GM23338 (cell line): Measurements from ENCODE around the gene SAMHD1. TPM values are rescaled to one million over a fixed set of nuclear protein-coding genes. Genes with fewer than 3 reads are reported as not detected.
"Not testable (repeated sequence)": the region's sequence is repeated elsewhere in the genome, so short reads cannot be mapped to it uniquely, and the experiment has no call there.

Experiments used
- ATAC-seq: fragments of 200-7000 bp; cut with Tn5 transposase; 3 replicates; pipeline ENCODE4 v1.9.1; 2020
- DNase-seq: peaks from one replicate; pipeline ENCODE4 v3.0.0-alpha.2; 2015; ENCODE audit warnings: low spot score
- H2AFZ ChIP-seq: fragments of 200-600 bp; sonication (generic); 2 replicates; pipeline ENCODE4 v1.8.0; 2016; ENCODE audit warnings: antibody characterized with exemption, mild to moderate bottlenecking, moderate library complexity
- H3F3A ChIP-seq: fragments of 200-600 bp; sonication (generic); replicated peaks from 2 replicates; pipeline ENCODE4 v1.8.0; 2017; ENCODE audit warnings: antibody characterized with exemption, mixed run types, low read depth
- H3K27ac ChIP-seq: fragments of 200-600 bp; sonication (generic); 2 replicates; pipeline ENCODE4 v1.6.1; 2016; ENCODE audit warnings: low read depth
- H3K27me3 ChIP-seq: fragments of 200-600 bp; sonication (generic); 2 replicates; pipeline ENCODE4 v1.8.0; 2016; ENCODE audit warnings: mild to moderate bottlenecking, mixed run types, moderate library complexity; ENCODE audit not compliant: insufficient read depth
- H3K36me3 ChIP-seq: fragments of 200-600 bp; sonication (generic); 2 replicates; pipeline ENCODE4 v1.8.0; 2016; ENCODE audit warnings: mild to moderate bottlenecking; ENCODE audit not compliant: insufficient read depth
- H3K4me1 ChIP-seq: fragments of 200-600 bp; sonication (generic); 2 replicates; pipeline ENCODE4 v1.8.0; 2016; ENCODE audit warnings: mild to moderate bottlenecking, moderate library complexity; ENCODE audit not compliant: insufficient read depth
- H3K4me2 ChIP-seq: fragments of 200-600 bp; sonication (generic); 2 replicates; pipeline ENCODE4 v1.7.1; 2017; ENCODE audit warnings: mixed run types
- H3K4me3 ChIP-seq: fragments of 200-600 bp; sonication (generic); 2 replicates; pipeline ENCODE4 v1.6.1; 2016; ENCODE audit warnings: mixed run types
- H3K79me2 ChIP-seq: fragments of 200-600 bp; sonication (generic); replicated peaks from 2 replicates; pipeline ENCODE4 v1.8.0; 2017; ENCODE audit warnings: mild to moderate bottlenecking; ENCODE audit not compliant: insufficient read depth
- H3K9me2 ChIP-seq: fragments of 200-600 bp; sonication (generic); 2 replicates; pipeline ENCODE4 v1.8.0; 2017; ENCODE audit not compliant: insufficient read depth
- H4K20me1 ChIP-seq: fragments of 200-600 bp; sonication (generic); replicated peaks from 2 replicates; pipeline ENCODE4 v1.8.0; 2017; ENCODE audit warnings: mild to moderate bottlenecking; ENCODE audit not compliant: insufficient read depth
- H3K27ac Mint-ChIP-seq: 2 replicates; pipeline ENCODE4 v1.8.0; 2020; ENCODE audit warnings: inconsistent platforms, mild to moderate bottlenecking, moderate library complexity, mixed read lengths
- H3K27me3 Mint-ChIP-seq: 3 replicates; pipeline ENCODE4 v1.8.0; 2022; ENCODE audit warnings: low read depth, mild to moderate bottlenecking, moderate library complexity, mixed read lengths, inconsistent platforms; ENCODE audit not compliant: insufficient read depth, poor library complexity
- H3K36me3 Mint-ChIP-seq: 3 replicates; pipeline ENCODE4 v1.8.0; 2021; ENCODE audit warnings: low read depth, mild to moderate bottlenecking, inconsistent platforms, moderate library complexity, mixed read lengths
- H3K4me1 Mint-ChIP-seq: 3 replicates; pipeline ENCODE4 v1.8.0; 2020; ENCODE audit warnings: mild to moderate bottlenecking, inconsistent platforms, mixed read lengths
- H3K4me3 Mint-ChIP-seq: 3 replicates; pipeline ENCODE4 v1.8.0; 2021; ENCODE audit warnings: moderate library complexity, mild to moderate bottlenecking, inconsistent platforms, mixed read lengths
- H3K9me3 Mint-ChIP-seq: 3 replicates; pipeline ENCODE4 v1.8.0; 2020; ENCODE audit warnings: moderate library complexity, mild to moderate bottlenecking, inconsistent platforms, mixed read lengths
- CREB1 ChIP-seq: fragments of 250-450 bp; sonication (Bioruptor Pico); IDR thresholded peaks from 2 replicates; pipeline ENCODE4 v1.5.0; 2020; ENCODE audit warnings: low read depth, mild to moderate bottlenecking, moderate library complexity
- CTCF ChIP-seq, 2 experiments: fragments of 200-600 bp in 1 of 2; sonication (generic) in 1 of 2; conservative IDR thresholded peaks; 2 replicates each; pipeline versions ENCODE4 v1.5.1 to v1.6.1; 2016 to 2017; ENCODE audit warnings: antibody characterized with exemption in 2 of 2, low read depth in 2 of 2, mild to moderate bottlenecking in 2 of 2, moderate library complexity in 1 of 2
- ETS1 ChIP-seq: IDR thresholded peaks from 2 replicates; pipeline ENCODE4 v1.6.1; 2016; ENCODE audit warnings: antibody characterized with exemption
- EZH2phosphoT487 ChIP-seq: fragments of 200-600 bp; sonication (generic); IDR thresholded peaks from one replicate; pipeline ENCODE4 v1.8.1; 2018; ENCODE audit warnings: antibody characterized with exemption; ENCODE audit not compliant: unreplicated experiment
- JUNB ChIP-seq: IDR thresholded peaks from one replicate; pipeline ENCODE4 v1.6.1; 2016; ENCODE audit warnings: antibody characterized with exemption; ENCODE audit not compliant: unreplicated experiment
- NANOG ChIP-seq: IDR thresholded peaks from 2 replicates; pipeline ENCODE4 v1.6.1; 2016; ENCODE audit warnings: antibody characterized with exemption, borderline replicate concordance
- POLR2AphosphoS5 ChIP-seq: IDR thresholded peaks from 2 replicates; pipeline ENCODE4 v1.6.1; 2016; ENCODE audit warnings: antibody characterized with exemption, low read depth
- ZNF331 ChIP-seq: fragments of 250-450 bp; sonication (Bioruptor Pico); IDR thresholded peaks from 2 replicates; pipeline ENCODE4 v1.5.0; 2020; ENCODE audit warnings: low read depth, mild to moderate bottlenecking, moderate library complexity
- polyA plus RNA-seq: library from polyadenylated mRNA; unstranded; fragments of >200 nt; fragmentation: Nextera tagmentation; extraction: Ambion mirVana; gene quantifications from 2 replicates; pipeline ENCODE4 v1.2.1, GENCODE V29; 2016
- total RNA-seq: library from RNA; depleted of rRNA; stranded (reverse); fragments of >200 nt; shearing (Covaris generic); gene quantifications from 2 replicates; pipeline ENCODE4 v1.2.3, GENCODE V29; 2014
- TF ChIP-seq, protein P1 (sequence below): fragments of 250-450 bp; sonication (Bioruptor Pico); IDR thresholded peaks from 2 replicates; pipeline ENCODE4 v1.5.0; 2020; ENCODE audit warnings: mild to moderate bottlenecking, moderate library complexity

SAMHD1 gene
- total and polyA plus RNA-seq, 2 experiments from 2014 or later = 21.9 to 45.4 TPM

DNA sequence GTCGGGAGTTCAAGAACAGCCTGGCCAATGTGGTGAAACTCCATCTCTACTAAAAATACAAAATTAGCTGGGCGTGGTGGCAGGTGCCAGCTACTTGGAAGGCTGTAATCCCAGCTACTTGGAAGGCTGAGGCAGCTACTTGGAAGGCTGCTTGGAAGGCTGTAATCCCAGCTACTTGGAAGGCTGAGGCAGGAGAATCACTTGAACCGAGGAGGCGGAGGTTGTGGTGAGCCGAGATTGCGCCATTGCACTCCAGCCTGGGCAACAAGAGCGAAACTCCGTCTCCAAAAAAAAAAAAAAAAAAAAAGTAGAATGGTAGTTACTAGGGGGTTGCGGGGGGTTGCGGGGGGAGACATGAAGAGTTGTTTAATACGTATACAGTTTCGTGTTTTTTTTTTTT lies 19.4 kb downstream of the SAMHD1 start:
- H3K36me3 ChIP-seq = peaks cover 11% of the 10 kb centered on the region
- H3K4me1 ChIP-seq, H3K27ac ChIP-seq, H3K4me3 Mint-ChIP-seq, H3K9me2 ChIP-seq, H3K4me3 ChIP-seq, H3K4me1 Mint-ChIP-seq, H3K27me3 ChIP-seq, H3K27me3 Mint-ChIP-seq, H3K27ac Mint-ChIP-seq, DNase-seq, H3K9me3 Mint-ChIP-seq, H3F3A ChIP-seq, H2AFZ ChIP-seq, ATAC-seq, H3K4me2 ChIP-seq, H3K79me2 ChIP-seq, H4K20me1 ChIP-seq: not testable (repeated sequence)
- peaks cover 44% of the 10 kb centered on the region for H3K36me3 Mint-ChIP-seq

- ATAC-seq = no peak
- TF ChIP-seq ETS1 = no peak
- no peak overlapping the region for H3K4me3 Mint-ChIP-seq
- H4K20me1 ChIP-seq = no peaks in the 10 kb centered on the region
- H3K27ac Mint-ChIP-seq = no peak overlapping the region
- DNase-seq = no peak
- H3K27me3 ChIP-seq = no peaks in the 10 kb centered on the region
- H3K4me1 ChIP-seq = 0 out of 2 replicates have a peak, but pooled peaks cover 3% of the 10 kb centered on the region
- H3K4me2 ChIP-seq = no peak overlapping the region
- peaks cover 52% of the 10 kb centered on the region for H3K36me3 Mint-ChIP-seq
- H3K36me3 ChIP-seq = peaks cover 8% of the 10 kb centered on the region
- H3K4me1 Mint-ChIP-seq = no peaks in the 10 kb centered on the region; the same call in 2 of the 3 replicates
- H3K79me2 ChIP-seq = no peaks in the 10 kb centered on the region
- H3K9me3 Mint-ChIP-seq = no peaks in the 10 kb centered on the region
- H2AFZ ChIP-seq = no peak overlapping the region
- no peaks in the 10 kb centered on the region for H3K27me3 Mint-ChIP-seq
- H3K9me2 ChIP-seq = no peaks in the 10 kb centered on the region
- H3F3A ChIP-seq = 0 out of 2 replicates have a peak, but pooled peaks cover 3% of the 10 kb centered on the region
- H3K27ac ChIP-seq = no peak overlapping the region
- H3K4me3 ChIP-seq = no peak overlapping the region
Observed at GRCh38 chr20:36929691-36930090, 21.8 kb downstream of the SAMHD1 start.

GRCh38 chr20:36929290-36929689 lies 22.2 kb downstream of the SAMHD1 start:
- no peak for ATAC-seq
- TF ChIP-seq CREB1 (CRISPR knock-in tag) (no peak), JUNB (no peak), EZH2phosphoT487 (no peak), NANOG (no peak), CTCF (conservative IDR thresholded peaks at IDR 0.05; ENCODE audit: low read depth in 2 of 2) (no peak), POLR2AphosphoS5 (no peak), ZNF331 (CRISPR knock-in tag) (no peak)
- TF ChIP-seq, protein P1, sequence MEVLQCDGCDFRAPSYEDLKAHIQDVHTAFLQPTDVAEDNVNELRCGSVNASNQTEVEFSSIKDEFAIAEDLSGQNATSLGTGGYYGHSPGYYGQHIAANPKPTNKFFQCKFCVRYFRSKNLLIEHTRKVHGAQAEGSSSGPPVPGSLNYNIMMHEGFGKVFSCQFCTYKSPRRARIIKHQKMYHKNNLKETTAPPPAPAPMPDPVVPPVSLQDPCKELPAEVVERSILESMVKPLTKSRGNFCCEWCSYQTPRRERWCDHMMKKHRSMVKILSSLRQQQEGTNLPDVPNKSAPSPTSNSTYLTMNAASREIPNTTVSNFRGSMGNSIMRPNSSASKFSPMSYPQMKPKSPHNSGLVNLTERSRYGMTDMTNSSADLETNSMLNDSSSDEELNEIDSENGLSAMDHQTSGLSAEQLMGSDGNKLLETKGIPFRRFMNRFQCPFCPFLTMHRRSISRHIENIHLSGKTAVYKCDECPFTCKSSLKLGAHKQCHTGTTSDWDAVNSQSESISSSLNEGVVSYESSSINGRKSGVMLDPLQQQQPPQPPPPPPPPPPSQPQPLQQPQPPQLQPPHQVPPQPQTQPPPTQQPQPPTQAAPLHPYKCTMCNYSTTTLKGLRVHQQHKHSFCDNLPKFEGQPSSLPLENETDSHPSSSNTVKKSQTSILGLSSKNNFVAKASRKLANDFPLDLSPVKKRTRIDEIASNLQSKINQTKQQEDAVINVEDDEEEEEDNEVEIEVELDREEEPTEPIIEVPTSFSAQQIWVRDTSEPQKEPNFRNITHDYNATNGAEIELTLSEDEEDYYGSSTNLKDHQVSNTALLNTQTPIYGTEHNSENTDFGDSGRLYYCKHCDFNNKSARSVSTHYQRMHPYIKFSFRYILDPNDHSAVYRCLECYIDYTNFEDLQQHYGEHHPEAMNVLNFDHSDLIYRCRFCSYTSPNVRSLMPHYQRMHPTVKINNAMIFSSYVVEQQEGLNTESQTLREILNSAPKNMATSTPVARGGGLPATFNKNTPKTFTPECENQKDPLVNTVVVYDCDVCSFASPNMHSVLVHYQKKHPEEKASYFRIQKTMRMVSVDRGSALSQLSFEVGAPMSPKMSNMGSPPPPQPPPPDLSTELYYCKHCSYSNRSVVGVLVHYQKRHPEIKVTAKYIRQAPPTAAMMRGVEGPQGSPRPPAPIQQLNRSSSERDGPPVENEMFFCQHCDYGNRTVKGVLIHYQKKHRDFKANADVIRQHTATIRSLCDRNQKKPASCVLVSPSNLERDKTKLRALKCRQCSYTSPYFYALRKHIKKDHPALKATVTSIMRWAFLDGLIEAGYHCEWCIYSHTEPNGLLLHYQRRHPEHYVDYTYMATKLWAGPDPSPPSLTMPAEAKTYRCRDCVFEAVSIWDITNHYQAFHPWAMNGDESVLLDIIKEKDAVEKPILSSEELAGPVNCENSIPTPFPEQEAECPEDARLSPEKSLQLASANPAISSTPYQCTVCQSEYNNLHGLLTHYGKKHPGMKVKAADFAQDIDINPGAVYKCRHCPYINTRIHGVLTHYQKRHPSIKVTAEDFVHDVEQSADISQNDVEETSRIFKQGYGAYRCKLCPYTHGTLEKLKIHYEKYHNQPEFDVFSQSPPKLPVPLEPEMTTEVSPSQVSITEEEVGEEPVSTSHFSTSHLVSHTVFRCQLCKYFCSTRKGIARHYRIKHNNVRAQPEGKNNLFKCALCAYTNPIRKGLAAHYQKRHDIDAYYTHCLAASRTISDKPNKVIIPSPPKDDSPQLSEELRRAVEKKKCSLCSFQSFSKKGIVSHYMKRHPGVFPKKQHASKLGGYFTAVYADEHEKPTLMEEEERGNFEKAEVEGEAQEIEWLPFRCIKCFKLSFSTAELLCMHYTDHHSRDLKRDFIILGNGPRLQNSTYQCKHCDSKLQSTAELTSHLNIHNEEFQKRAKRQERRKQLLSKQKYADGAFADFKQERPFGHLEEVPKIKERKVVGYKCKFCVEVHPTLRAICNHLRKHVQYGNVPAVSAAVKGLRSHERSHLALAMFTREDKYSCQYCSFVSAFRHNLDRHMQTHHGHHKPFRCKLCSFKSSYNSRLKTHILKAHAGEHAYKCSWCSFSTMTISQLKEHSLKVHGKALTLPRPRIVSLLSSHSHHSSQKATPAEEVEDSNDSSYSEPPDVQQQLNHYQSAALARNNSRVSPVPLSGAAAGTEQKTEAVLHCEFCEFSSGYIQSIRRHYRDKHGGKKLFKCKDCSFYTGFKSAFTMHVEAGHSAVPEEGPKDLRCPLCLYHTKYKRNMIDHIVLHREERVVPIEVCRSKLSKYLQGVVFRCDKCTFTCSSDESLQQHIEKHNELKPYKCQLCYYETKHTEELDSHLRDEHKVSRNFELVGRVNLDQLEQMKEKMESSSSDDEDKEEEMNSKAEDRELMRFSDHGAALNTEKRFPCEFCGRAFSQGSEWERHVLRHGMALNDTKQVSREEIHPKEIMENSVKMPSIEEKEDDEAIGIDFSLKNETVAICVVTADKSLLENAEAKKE (CRISPR knock-in tag) = no peak

More at GRCh38 chr20:36929290-36929689, 22.2 kb downstream of the SAMHD1 start:
- DNase-seq = no peak
- H3K4me3 Mint-ChIP-seq = no peak overlapping the region
- H3K4me2 ChIP-seq = no peak overlapping the region
- no peak overlapping the region for H2AFZ ChIP-seq
- H3K9me3 Mint-ChIP-seq = no peaks in the 10 kb centered on the region
- peaks cover 51% of the 10 kb centered on the region for H3K36me3 Mint-ChIP-seq
- H3K36me3 ChIP-seq = peaks cover 5% of the 10 kb centered on the region
- no peaks in the 10 kb centered on the region for H3K79me2 ChIP-seq
- no peak overlapping the region for H3K27ac ChIP-seq
- 0 out of 2 replicates have a peak, but pooled peaks cover 3% of the 10 kb centered on the region for H3F3A ChIP-seq
- no peaks in the 10 kb centered on the region for H3K27me3 Mint-ChIP-seq
- no peak overlapping the region for H3K27ac Mint-ChIP-seq
- H3K27me3 ChIP-seq = no peaks in the 10 kb centered on the region
- H3K4me1 Mint-ChIP-seq = peaks cover 4% of the 10 kb centered on the region; the same call in 2 of the 3 replicates
- no peaks in the 10 kb centered on the region for H4K20me1 ChIP-seq
- no peaks in the 10 kb centered on the region for H3K9me2 ChIP-seq
- H3K4me3 ChIP-seq = no peak overlapping the region
- H3K4me1 ChIP-seq = 0 out of 2 replicates have a peak, but pooled peaks cover 3% of the 10 kb centered on the region
